OCI-LY3 (cell line): ENCODE results near the gene GLIS1.

Experiments used
- H2AFZ ChIP-seq: fragments of 200-600, 300-600 bp; shearing (Covaris generic); 2 replicates; pipeline ENCODE4 v1.6.0; 2014; ENCODE audit warnings: antibody characterized with exemption, low read depth, low read length
- H3K27ac ChIP-seq: fragments of 200-600, 300-600 bp; sonication (generic); 2 replicates; pipeline ENCODE4 v1.5.1; 2014; ENCODE audit warnings: mild to moderate bottlenecking, low read length, moderate library complexity, mixed read lengths
- H3K27me3 ChIP-seq: fragments of 200-600, 300-600 bp; sonication (generic); 2 replicates; pipeline ENCODE4 v1.6.1; 2014; ENCODE audit warnings: low read depth, low read length, mixed read lengths
- H3K36me3 ChIP-seq: fragments of 200-600, 300-600 bp; sonication (generic); replicated peaks from 2 replicates; pipeline ENCODE3; 2014; ENCODE audit warnings: low read depth, low read length, mixed read lengths
- H3K4me1 ChIP-seq: fragments of 300-600, 200-600 bp; sonication (generic); 2 replicates; pipeline ENCODE4 v1.6.1; 2014; ENCODE audit warnings: low read length, mixed read lengths
- H3K4me2 ChIP-seq: fragments of 200-600, 300-600 bp; sonication (generic); 2 replicates; pipeline ENCODE4 v1.6.1; 2014; ENCODE audit warnings: low read length, mixed read lengths
- H3K4me3 ChIP-seq: fragments of 300-600, 200-600 bp; sonication (generic); 2 replicates; pipeline ENCODE4 v1.5.1; 2014; ENCODE audit warnings: antibody characterized with exemption, mild to moderate bottlenecking, low read length, moderate library complexity
- H3K79me2 ChIP-seq: fragments of 300-600, 200-600 bp; shearing (Covaris generic); 2 replicates; pipeline ENCODE4 v1.6.1; 2014; ENCODE audit warnings: mild to moderate bottlenecking, low read length, mixed read lengths
- H3K9ac ChIP-seq: fragments of 300-600, 200-600 bp; shearing (Covaris generic); 2 replicates; pipeline ENCODE4 v1.6.0; 2014; ENCODE audit warnings: mild to moderate bottlenecking, low read length, moderate library complexity
- H3K9me3 ChIP-seq: fragments of 200-600, 300-600 bp; shearing (Covaris generic); 2 replicates; pipeline ENCODE4 v1.6.1; 2014; ENCODE audit warnings: low read length, mixed read lengths; ENCODE audit not compliant: insufficient read depth
- H4K20me1 ChIP-seq: fragments of 200-600, 300-600 bp; sonication (generic); 2 replicates; pipeline ENCODE4 v1.6.1; 2016; ENCODE audit warnings: low read length, mixed read lengths; ENCODE audit not compliant: insufficient read depth
- EZH2phosphoT487 ChIP-seq: fragments of 200-600 bp; shearing (Covaris generic); IDR thresholded peaks from 2 replicates; pipeline ENCODE4 v1.6.1; 2018; ENCODE audit warnings: antibody characterized with exemption, mixed run types, low read depth
- TF ChIP-seq, protein P1 (sequence below): fragments of 200-600, 300-600 bp; sonication (generic); IDR thresholded peaks from 2 replicates; pipeline ENCODE4 v1.5.1; 2014; ENCODE audit warnings: antibody characterized with exemption, low read length, low read depth

GLIS1 gene

DNA sequence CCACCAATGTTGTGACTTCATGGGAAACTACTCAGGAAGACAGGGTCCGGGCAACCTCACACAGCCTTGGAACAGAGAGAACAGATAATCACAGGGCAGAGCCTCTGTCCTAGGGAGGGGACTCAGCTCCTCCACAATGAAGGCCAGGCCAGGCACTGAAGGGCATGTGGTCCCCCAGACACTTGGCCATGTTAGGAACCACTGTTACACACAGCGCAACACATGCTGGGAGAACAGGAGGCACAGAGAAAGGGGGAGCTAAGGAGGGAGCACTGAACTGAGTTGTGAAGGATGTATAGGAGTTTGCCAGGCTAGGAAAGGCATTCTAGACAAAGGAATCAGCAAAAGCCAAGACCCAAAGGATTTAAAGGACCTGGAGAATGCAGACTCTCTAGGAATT, 152.2 kb downstream of the GLIS1 start:
- Histone ChIP-seq H3K4me2 (no peak overlapping the region), H3K4me1 (no peaks in the 10 kb centered on the region), H3K9me3 (no peaks in the 10 kb centered on the region), H2AFZ (no peak overlapping the region), H3K27me3 (peaks cover 7% of the 10 kb centered on the region), H3K27ac (no peak overlapping the region), H4K20me1 (no peaks in the 10 kb centered on the region), H3K4me3 (no peak overlapping the region), H3K36me3 (no peaks in the 10 kb centered on the region), H3K9ac (no peak overlapping the region), H3K79me2 (no peaks in the 10 kb centered on the region)
- TF ChIP-seq, protein P1, sequence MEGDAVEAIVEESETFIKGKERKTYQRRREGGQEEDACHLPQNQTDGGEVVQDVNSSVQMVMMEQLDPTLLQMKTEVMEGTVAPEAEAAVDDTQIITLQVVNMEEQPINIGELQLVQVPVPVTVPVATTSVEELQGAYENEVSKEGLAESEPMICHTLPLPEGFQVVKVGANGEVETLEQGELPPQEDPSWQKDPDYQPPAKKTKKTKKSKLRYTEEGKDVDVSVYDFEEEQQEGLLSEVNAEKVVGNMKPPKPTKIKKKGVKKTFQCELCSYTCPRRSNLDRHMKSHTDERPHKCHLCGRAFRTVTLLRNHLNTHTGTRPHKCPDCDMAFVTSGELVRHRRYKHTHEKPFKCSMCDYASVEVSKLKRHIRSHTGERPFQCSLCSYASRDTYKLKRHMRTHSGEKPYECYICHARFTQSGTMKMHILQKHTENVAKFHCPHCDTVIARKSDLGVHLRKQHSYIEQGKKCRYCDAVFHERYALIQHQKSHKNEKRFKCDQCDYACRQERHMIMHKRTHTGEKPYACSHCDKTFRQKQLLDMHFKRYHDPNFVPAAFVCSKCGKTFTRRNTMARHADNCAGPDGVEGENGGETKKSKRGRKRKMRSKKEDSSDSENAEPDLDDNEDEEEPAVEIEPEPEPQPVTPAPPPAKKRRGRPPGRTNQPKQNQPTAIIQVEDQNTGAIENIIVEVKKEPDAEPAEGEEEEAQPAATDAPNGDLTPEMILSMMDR: no peak
- TF ChIP-seq EZH2phosphoT487: no peak

DNA sequence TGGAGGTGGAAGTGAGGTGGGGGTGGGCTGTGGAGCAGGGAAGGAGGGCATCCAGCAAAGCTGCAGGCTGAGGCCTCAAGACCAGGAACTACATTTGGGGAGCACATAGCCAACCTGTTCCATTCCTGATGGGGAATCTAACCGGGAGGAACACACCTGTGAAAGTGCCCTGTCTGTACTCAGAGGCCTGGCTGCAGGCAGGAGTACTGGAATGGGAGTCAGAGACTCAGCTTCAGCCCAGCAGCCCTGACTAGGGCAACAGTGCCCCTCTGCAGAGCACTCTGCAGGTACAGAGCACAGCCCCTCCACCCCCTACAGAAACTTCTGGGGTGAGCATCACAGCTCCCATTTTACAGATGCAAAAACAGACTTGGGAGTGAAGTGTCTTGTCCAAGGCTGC, 153.4 kb downstream of the GLIS1 start:
- no peak overlapping the region for H3K9ac ChIP-seq
- H3K4me1 ChIP-seq: no peaks in the 10 kb centered on the region
- H3K79me2 ChIP-seq: no peaks in the 10 kb centered on the region
- no peaks in the 10 kb centered on the region for H4K20me1 ChIP-seq
- no peak overlapping the region for H3K4me2 ChIP-seq
- H3K36me3 ChIP-seq: no peaks in the 10 kb centered on the region
- H2AFZ ChIP-seq: no peak overlapping the region
- no peak overlapping the region for H3K27ac ChIP-seq
- H3K27me3 ChIP-seq: peaks cover 7% of the 10 kb centered on the region
- no peak for TF ChIP-seq EZH2phosphoT487
- TF ChIP-seq, protein P1: no peak
- H3K9me3 ChIP-seq: no peaks in the 10 kb centered on the region
- no peak overlapping the region for H3K4me3 ChIP-seq

DNA sequence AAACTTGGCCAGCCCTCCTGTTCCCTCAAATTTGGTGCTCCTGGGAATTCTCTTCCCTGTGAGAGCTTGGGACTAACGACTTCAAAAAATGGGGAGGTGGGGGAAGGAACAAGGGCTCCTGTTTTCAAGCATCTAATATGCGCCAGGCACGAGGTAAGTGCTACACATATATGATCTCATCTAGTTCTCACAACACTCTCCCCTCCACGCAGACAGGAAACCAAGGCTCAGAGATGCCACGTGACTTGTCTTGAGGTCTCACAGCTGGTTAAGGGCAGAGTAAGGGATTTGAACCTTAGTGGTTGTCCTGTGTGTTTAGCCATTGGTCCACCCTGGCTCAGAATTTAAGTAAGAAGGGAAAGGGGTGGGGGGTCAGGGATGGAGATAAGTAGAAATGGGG, 153.8 kb downstream of the GLIS1 start:
- Histone ChIP-seq H3K79me2 (no peaks in the 10 kb centered on the region), H3K9ac (no peak overlapping the region), H2AFZ (no peak overlapping the region), H3K4me2 (no peak overlapping the region), H4K20me1 (no peaks in the 10 kb centered on the region), H3K4me1 (no peaks in the 10 kb centered on the region), H3K4me3 (no peak overlapping the region), H3K36me3 (no peaks in the 10 kb centered on the region), H3K27ac (no peak overlapping the region), H3K27me3 (peaks cover 7% of the 10 kb centered on the region), H3K9me3 (no peaks in the 10 kb centered on the region)
- no peak for TF ChIP-seq EZH2phosphoT487
- TF ChIP-seq, protein P1: no peak

DNA sequence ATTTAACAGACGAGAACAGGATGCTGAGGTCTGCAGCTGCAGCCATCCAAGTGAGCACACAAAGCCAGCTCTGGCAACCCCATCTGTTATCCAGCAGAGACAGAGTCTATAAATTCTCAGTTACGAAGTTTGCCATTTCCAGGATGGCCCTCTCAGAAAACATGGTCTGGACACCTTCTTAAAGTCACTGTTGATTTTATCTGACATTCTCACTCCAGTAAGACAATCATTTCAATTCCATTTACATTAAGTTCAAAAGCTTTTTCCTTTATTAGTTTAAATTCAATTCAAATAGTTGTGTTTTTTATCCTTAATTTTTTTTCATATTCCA, 154.2 kb downstream of the GLIS1 start:
- Histone ChIP-seq H3K4me1 (no peaks in the 10 kb centered on the region), H3K4me3 (no peak overlapping the region), H3K27me3 (peaks cover 7% of the 10 kb centered on the region), H3K9ac (no peak overlapping the region), H3K4me2 (no peak overlapping the region), H4K20me1 (no peaks in the 10 kb centered on the region), H3K36me3 (no peaks in the 10 kb centered on the region), H3K9me3 (no peaks in the 10 kb centered on the region), H3K79me2 (no peaks in the 10 kb centered on the region), H3K27ac (no peak overlapping the region), H2AFZ (no peak overlapping the region)
- TF ChIP-seq, protein P1: no peak
- TF ChIP-seq EZH2phosphoT487: no peak
